Thoracic aorta (tissue), 2 donors: ENCODE results near the gene LBHD2. TPM values are rescaled to one million over a fixed set of nuclear protein-coding genes. Genes with fewer than 3 reads are reported as not detected.

ENCODE experiments used
- ATAC-seq: fragments of 150-250 bp; one replicate; pipeline ENCODE4 v1.8.0; 2017; ENCODE audit warnings: low read depth; ENCODE audit not compliant: insufficient number of reproducible peaks, low FRiP score
- DNase-seq: peaks from one replicate; pipeline ENCODE4 v3.0.0-alpha.2; 2020; ENCODE audit warnings: low spot score
- H3K27ac ChIP-seq, 2 donors: fragments of 200-600 bp; sonication (generic); 1 replicate in 1 of 2; 2 replicates in 1 of 2; pipeline ENCODE4 v1.5.1; 2016; ENCODE audit warnings: mild to moderate bottlenecking in 2 of 2, moderate library complexity in 2 of 2
- H3K27me3 ChIP-seq: fragments of 200-600 bp; sonication (generic); replicated peaks from 2 replicates; pipeline ENCODE4 v1.6.0; 2016; ENCODE audit warnings: mild to moderate bottlenecking; ENCODE audit not compliant: insufficient read depth
- H3K36me3 ChIP-seq: fragments of 200-600 bp; sonication (generic); one replicate; pipeline ENCODE4 v1.5.1; 2016
- H3K4me1 ChIP-seq, 2 donors: fragments of 200-600 bp; sonication (generic); 1 replicate in 1 of 2; 2 replicates in 1 of 2; pipeline versions ENCODE4 v1.5.1 to v1.6.0; 2016; ENCODE audit warnings: low read depth in 2 of 2, mild to moderate bottlenecking in 1 of 2; ENCODE audit not compliant: control insufficient read depth in 1 of 2
- H3K4me3 ChIP-seq: fragments of 200-600 bp; sonication (generic); 2 replicates; pipeline ENCODE4 v1.5.1; 2016; ENCODE audit warnings: mild to moderate bottlenecking
- H3K9me3 ChIP-seq: fragments of 200-600 bp; sonication (generic); 2 replicates; pipeline ENCODE4 v1.5.1; 2016
- total RNA-seq, 2 donors: library from RNA; depleted of rRNA; stranded (reverse); fragments of >200 nt; gene quantifications; one replicate each; pipeline versions ENCODE4 v1.1.0 to v1.2.3, GENCODE V29; 2016
- TF ChIP-seq, protein P1 (sequence below): fragments of 200-600 bp; sonication (generic); IDR thresholded peaks from one replicate; pipeline ENCODE4 v1.5.1; 2019; ENCODE audit warnings: antibody characterized with exemption

Gene LBHD2
- total RNA-seq, 2 donors from 2014 or later, result not detected

DNA sequence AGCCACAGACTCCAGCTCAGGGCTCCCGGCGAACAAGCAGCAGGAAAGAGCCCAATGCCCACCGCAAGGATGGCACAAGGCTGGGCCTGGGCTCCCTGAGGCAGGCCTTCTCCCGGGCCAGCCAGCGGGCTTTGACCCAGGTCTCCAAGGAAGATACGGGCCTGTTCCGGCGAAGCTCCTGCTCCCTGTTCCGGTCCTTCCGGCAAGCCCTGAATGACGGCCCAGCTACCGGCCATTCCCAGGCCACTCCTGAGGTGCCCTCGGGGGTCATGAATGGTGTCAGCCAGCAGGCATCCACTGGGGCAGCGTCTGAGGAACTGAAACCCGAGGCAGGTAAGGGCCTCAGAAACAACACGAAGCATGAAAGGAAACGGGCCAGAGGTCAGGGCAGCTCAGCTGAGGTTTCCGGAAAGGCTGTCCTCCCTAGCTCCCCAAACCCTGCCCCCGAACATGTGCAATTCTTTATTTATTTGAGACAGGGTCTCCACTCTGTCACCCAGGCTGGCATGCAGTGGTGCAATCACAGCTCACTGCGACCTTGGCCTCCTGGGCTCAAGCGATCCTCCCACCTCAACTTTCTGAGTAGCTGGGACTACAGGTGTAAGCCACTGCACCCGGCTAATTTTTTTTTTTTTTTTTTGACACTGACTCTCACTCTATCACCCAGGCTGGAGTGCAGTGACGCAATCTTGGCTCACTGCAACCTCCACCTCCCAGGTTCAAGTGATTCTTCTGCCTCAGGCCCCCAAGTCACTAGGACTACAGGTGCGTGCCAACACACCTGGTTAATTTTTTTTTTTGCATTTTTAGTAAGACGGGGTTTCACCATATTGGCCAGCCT, 16.5 kb downstream of the LBHD2 start:
- DNase-seq (no peak), ATAC-seq (no peak)
- peaks cover 0 to 24% of the 10 kb centered on the region in 2 donors for H3K4me1 ChIP-seq
- H3K27me3 ChIP-seq, result peaks cover 19% of the 10 kb centered on the region
- no peaks in the 10 kb centered on the region for H3K36me3 ChIP-seq
- TF ChIP-seq, protein P1, sequence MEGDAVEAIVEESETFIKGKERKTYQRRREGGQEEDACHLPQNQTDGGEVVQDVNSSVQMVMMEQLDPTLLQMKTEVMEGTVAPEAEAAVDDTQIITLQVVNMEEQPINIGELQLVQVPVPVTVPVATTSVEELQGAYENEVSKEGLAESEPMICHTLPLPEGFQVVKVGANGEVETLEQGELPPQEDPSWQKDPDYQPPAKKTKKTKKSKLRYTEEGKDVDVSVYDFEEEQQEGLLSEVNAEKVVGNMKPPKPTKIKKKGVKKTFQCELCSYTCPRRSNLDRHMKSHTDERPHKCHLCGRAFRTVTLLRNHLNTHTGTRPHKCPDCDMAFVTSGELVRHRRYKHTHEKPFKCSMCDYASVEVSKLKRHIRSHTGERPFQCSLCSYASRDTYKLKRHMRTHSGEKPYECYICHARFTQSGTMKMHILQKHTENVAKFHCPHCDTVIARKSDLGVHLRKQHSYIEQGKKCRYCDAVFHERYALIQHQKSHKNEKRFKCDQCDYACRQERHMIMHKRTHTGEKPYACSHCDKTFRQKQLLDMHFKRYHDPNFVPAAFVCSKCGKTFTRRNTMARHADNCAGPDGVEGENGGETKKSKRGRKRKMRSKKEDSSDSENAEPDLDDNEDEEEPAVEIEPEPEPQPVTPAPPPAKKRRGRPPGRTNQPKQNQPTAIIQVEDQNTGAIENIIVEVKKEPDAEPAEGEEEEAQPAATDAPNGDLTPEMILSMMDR, result no peak
- H3K27ac ChIP-seq, result no peak overlapping the region
- H3K4me3 ChIP-seq, result no peak overlapping the region
- no peaks in the 10 kb centered on the region for H3K9me3 ChIP-seq

DNA sequence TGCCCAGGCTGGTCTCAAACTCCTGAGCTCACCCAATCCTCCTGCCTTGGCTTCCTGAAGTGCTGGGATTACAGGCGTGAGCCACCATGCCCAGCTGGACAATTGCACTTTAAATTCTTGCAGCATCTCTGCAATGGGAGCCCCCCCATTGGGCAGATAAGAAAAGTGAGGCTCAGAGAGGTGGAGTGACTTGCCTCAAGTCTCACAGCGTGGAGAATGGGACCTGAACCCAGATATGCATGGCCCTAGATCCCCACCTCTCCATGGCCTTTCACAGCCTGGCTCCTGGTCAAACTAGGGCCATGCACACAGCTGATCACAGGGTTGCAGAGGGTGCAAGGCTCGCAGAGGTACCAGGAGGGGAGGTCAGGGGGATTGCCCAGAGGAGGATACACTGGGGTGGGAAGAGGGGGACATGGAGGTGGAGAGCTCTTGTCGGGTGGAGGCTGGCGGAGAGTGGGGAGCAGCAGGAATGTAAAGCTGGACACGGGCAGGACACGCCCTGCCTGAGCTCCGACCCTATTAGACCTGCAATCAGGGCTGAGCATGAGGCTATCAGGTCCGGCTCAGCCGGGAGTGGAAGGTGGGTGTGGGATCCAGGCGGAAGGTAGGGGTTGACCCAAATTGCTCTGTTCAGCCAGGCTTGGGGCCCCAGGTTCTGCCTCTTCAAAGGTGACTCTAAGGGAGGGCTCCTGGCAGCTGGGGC, 17.4 kb downstream of the LBHD2 start:
- no peaks in the 10 kb centered on the region for H3K9me3 ChIP-seq
- no peak overlapping the region for H3K27ac ChIP-seq
- ATAC-seq (no peak), DNase-seq (no peak)
- H3K4me1 ChIP-seq, result peaks cover 0 to 24% of the 10 kb centered on the region in 2 donors
- no peak overlapping the region for H3K4me3 ChIP-seq
- no peaks in the 10 kb centered on the region for H3K36me3 ChIP-seq
- peaks cover 19% of the 10 kb centered on the region for H3K27me3 ChIP-seq
- TF ChIP-seq, protein P1, result no peak

DNA sequence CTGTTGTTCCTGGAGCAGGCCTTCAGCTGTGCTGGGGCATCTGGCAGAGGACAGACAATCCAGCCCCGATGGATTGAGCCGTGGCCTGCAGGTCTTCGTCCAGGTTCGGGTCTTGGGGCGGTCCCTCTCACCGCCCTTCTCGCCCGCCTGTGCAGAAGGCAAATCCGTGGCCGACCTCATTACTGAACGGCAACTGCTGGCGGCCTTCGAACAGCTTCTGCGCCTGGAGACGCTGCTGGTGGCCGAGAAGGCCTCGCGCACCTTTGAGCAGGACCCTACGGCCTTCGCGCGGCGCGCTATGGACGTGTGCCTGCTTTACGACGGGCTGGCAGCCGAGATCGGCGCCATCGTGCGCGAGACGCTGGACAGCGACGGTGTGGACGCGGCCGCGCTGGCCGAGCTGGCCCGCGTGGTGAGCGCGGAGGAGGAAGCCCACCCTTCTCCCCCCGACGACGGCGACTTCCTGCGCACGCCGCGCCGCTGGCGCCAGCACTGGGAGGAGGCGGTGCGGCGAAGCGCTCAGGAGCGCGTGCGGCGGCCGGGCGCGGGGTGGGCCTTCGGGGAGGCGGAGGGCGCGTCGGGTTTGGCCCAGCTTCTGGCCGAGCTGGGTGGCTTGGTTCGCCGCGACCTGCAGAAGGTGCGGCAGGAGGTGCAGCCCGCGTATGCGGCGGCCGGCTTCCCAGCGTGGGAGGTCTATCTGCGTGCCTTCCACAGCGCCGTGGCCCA, 18.1 kb downstream of the LBHD2 start:
- DNase-seq (no peak), ATAC-seq (no peak)
- peaks cover 0 to 24% of the 10 kb centered on the region in 2 donors for H3K4me1 ChIP-seq
- peaks cover 19% of the 10 kb centered on the region for H3K27me3 ChIP-seq
- TF ChIP-seq, protein P1, result no peak
- peak overlapping the region; percentile 7 for H3K4me3 ChIP-seq
- H3K36me3 ChIP-seq, result no peaks in the 10 kb centered on the region
- no peak overlapping the region for H3K27ac ChIP-seq
- H3K9me3 ChIP-seq, result no peaks in the 10 kb centered on the region

DNA sequence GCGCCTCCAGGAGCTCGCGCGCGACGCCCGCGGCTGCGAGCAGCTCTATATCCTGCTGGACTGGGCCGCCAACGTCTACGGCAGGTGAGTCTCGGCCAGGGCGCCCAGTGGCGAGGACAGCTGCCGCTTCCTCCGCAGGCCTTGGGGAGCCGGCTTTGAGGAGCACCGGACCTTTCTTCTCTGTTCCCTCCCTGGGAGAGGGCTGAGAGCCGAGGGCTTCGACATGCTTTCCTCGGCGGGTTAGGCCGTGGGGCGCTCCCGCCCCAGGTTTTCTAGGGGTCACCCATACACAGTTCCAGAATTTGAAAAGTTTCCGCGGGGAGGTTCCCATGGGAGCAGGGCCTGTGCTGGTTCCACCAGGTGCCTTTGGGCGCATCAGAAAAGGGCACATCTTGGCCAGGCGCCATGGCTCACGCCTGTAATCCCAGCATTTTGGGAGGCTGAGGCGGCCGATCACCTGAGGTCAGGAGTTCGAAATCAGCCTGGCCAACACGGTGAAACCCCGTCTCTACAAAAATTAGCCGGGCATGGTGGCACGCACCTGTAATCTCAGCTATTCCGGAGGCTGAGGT, 18.8 kb downstream of the LBHD2 start:
- DNase-seq (no peak), ATAC-seq (no peak)
- peak overlapping the region; percentile 7 for H3K4me3 ChIP-seq
- H3K27me3 ChIP-seq, result peaks cover 19% of the 10 kb centered on the region
- TF ChIP-seq, protein P1, result no peak
- no peaks in the 10 kb centered on the region for H3K36me3 ChIP-seq
- H3K4me1 ChIP-seq, result peaks cover 0 to 24% of the 10 kb centered on the region in 2 donors
- no peak overlapping the region for H3K27ac ChIP-seq
- H3K9me3 ChIP-seq, result no peaks in the 10 kb centered on the region
